Measurements from ENCODE around the gene BACH2. TPM values are rescaled to one million over a fixed set of nuclear protein-coding genes. Genes with fewer than 3 reads are reported as not detected.
A peak's percentile ranks its signal among the peaks of the same experiment; 100 is the strongest.

BACH2 gene
- total and polyA plus RNA-seq, 2 of the 4 experiments (the other 2 are of a cell fraction): 1.3 to 1.4 TPM

DNA sequence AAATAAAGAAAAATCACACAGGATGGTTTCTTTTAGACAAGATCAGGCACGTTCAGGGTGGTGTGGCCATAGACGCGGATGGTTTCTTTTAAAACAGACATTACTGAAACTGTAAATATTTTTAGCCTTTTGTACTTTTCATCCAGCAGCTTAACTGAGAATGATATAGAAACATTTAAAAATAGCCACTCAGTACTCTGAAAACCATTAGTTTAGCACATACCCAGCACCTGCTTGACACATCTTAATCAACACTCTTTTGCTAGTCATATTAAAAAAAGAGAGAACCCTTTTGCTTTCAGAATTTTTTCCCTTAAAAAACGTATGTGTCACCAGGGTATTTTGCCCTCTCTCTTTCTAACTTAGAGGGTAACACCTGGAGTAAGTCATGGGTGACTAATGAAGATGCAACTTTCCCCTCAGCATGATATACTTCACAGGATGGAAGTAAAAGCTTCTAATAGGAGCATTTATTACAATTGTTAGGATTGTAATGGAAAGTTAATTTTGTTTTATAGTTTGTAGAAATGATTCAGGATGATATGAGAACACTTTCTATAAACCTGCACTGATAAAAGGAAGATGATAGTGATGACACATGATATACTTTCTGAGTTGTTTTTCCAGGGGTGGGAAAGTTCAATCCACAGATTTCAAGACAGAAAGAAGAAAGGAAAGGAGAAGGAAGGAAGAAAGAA lies 45.2 kb downstream of the BACH2 start:
- CTCF ChIA-PET: no interaction called here
- no peak for ATAC-seq (ENCODE audit: low read depth)
- H3K9me3 ChIP-seq (ENCODE audit: control insufficient read depth, insufficient read depth, low read length): no peaks in the 10 kb centered on the region

More for the DNA sequence above, 45.2 kb downstream of the BACH2 start:
- dilution Hi-C loops (cut with HindIII; ENCODE audit: low sequenced_read_pairs, unreplicated experiment) (no loop called here), intact Hi-C loops (cut with micrococcal nuclease) (no loop called here), in situ Hi-C loops (cut with MboI; ENCODE audit: low sequenced_read_pairs) (no loop called here)
- Histone ChIP-seq H4K20me1 (ENCODE audit: insufficient read depth, low read length) (no peaks in the 10 kb centered on the region), H4K5ac (ENCODE audit: low read depth, low read length) (no peak overlapping the region), H3K23ac (ENCODE audit: low read depth, low read length) (no peak overlapping the region), H3K36me3 (ENCODE audit: control insufficient read depth, insufficient read depth, low read length) (no peaks in the 10 kb centered on the region), H3K9me1 (ENCODE audit: insufficient read depth, low read length) (no peaks in the 10 kb centered on the region), H3K4me3 (ENCODE audit: insufficient read depth, low read depth, low read length) (no peak overlapping the region), H3K18ac (ENCODE audit: low read depth, low read length) (no peak overlapping the region), H3K4me2 (ENCODE audit: low read depth, low read length) (no peak overlapping the region), H3K27ac (ENCODE audit: insufficient read depth, low read length) (no peak overlapping the region), H4K8ac (ENCODE audit: low read depth in 2 of 2, low read length in 2 of 2) (no peak overlapping the region), H2BK20ac (ENCODE audit: low read depth, low read length) (no peak overlapping the region), H3K27me3 (ENCODE audit: control insufficient read depth, insufficient read depth, low read length) (no peaks in the 10 kb centered on the region), H2AK9ac (replicated peaks; ENCODE audit: low read depth, low read length, poor library complexity) (no peak overlapping the region), H3K14ac (replicated peaks; ENCODE audit: low read depth, low read length) (no peak overlapping the region), H2BK5ac (ENCODE audit: low read depth, low read length, poor library complexity, severe bottlenecking) (no peak overlapping the region), H3K4ac (ENCODE audit: low read depth, low read length) (no peak overlapping the region), H3K56ac (ENCODE audit: extremely low read depth, insufficient read depth, low read length) (no peak overlapping the region), H2BK15ac (ENCODE audit: low read depth, low read length) (no peak overlapping the region), H4K91ac (ENCODE audit: insufficient read depth, low read depth, low read length) (no peak overlapping the region), H3K79me1 (ENCODE audit: low read depth in 1 of 2, low read length in 2 of 2) (no peaks in the 10 kb centered on the region), H2AK5ac (ENCODE audit: low read depth, low read length) (no peak overlapping the region), H3K4me1 (ENCODE audit: control insufficient read depth, insufficient read depth, low read length) (no peaks in the 10 kb centered on the region; the same call in 1 of the 2 replicates), H2AFZ (replicated peaks; ENCODE audit: low read length, poor library complexity) (no peak overlapping the region), H2BK120ac (ENCODE audit: low read depth, low read length) (no peak overlapping the region), H3K9ac (ENCODE audit: low read depth, low read length) (no peak overlapping the region)
- WGBS, 2 experiments (ENCODE audit: extremely low coverage in 2 of 2, insufficient read length in 1 of 2): no CpG with 5 or more reads among the region's 4 CpGs
- TF ChIP-seq RAD21 (IDR thresholded peaks at IDR 0.05; ENCODE audit: low read length): no peak
- TF ChIP-seq MAZ (IDR thresholded peaks at IDR 0.05; ENCODE audit: borderline replicate concordance, low read depth, low read length): no peak
- TF ChIP-seq, protein P1, sequence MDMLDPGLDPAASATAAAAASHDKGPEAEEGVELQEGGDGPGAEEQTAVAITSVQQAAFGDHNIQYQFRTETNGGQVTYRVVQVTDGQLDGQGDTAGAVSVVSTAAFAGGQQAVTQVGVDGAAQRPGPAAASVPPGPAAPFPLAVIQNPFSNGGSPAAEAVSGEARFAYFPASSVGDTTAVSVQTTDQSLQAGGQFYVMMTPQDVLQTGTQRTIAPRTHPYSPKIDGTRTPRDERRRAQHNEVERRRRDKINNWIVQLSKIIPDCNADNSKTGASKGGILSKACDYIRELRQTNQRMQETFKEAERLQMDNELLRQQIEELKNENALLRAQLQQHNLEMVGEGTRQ (IDR thresholded peaks at IDR 0.05; ENCODE audit: low read depth, low read length): no peak
- TF ChIP-seq, protein P2, sequence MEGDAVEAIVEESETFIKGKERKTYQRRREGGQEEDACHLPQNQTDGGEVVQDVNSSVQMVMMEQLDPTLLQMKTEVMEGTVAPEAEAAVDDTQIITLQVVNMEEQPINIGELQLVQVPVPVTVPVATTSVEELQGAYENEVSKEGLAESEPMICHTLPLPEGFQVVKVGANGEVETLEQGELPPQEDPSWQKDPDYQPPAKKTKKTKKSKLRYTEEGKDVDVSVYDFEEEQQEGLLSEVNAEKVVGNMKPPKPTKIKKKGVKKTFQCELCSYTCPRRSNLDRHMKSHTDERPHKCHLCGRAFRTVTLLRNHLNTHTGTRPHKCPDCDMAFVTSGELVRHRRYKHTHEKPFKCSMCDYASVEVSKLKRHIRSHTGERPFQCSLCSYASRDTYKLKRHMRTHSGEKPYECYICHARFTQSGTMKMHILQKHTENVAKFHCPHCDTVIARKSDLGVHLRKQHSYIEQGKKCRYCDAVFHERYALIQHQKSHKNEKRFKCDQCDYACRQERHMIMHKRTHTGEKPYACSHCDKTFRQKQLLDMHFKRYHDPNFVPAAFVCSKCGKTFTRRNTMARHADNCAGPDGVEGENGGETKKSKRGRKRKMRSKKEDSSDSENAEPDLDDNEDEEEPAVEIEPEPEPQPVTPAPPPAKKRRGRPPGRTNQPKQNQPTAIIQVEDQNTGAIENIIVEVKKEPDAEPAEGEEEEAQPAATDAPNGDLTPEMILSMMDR (conservative IDR thresholded peaks at IDR 0.05; ENCODE audit: low read depth, low read length): no peak
- TF ChIP-seq FOS (IDR thresholded peaks at IDR 0.05; ENCODE audit: low read depth, low read length): no peak
- TF ChIP-seq, protein P3, sequence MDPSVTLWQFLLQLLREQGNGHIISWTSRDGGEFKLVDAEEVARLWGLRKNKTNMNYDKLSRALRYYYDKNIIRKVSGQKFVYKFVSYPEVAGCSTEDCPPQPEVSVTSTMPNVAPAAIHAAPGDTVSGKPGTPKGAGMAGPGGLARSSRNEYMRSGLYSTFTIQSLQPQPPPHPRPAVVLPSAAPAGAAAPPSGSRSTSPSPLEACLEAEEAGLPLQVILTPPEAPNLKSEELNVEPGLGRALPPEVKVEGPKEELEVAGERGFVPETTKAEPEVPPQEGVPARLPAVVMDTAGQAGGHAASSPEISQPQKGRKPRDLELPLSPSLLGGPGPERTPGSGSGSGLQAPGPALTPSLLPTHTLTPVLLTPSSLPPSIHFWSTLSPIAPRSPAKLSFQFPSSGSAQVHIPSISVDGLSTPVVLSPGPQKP (IDR thresholded peaks at IDR 0.05; ENCODE audit: borderline replicate concordance, low read depth, low read length): no peak
- TF ChIP-seq MAFK (IDR thresholded peaks at IDR 0.05; ENCODE audit: low read depth, low read length): no peak
- TF ChIP-seq NFE2L2 (IDR thresholded peaks at IDR 0.05; ENCODE audit: low read depth, low read length): no peak
- TF ChIP-seq CEBPB (IDR thresholded peaks at IDR 0.05; ENCODE audit: low read depth, low read length): no peak
- TF ChIP-seq SMC3 (IDR thresholded peaks at IDR 0.05; ENCODE audit: low read depth, low read length): no peak
- TF ChIP-seq CHD1 (IDR thresholded peaks at IDR 0.05; ENCODE audit: low read depth, low read length): no peak
- no peak for TF ChIP-seq RFX5 (IDR thresholded peaks at IDR 0.05; ENCODE audit: low read depth, low read length)
- no peak for TF ChIP-seq POLR2A (IDR thresholded peaks at IDR 0.05; ENCODE audit: low read depth, low read length)
- TF ChIP-seq MXI1 (IDR thresholded peaks at IDR 0.05; ENCODE audit: borderline replicate concordance, low read depth, low read length): no peak
- TF ChIP-seq RCOR1 (IDR thresholded peaks at IDR 0.05; ENCODE audit: insufficient replicate concordance, low read length): no peak
- peak; percentile 56 for DNase-seq
- POLR2A ChIA-PET (ENCODE audit: unreplicated experiment): no interaction called here
- BruUV-seq (replicated peaks): no TSS peak
